Measurements from ENCODE around the gene TSSK2.

TSSK2 gene

GRCh38 chr22:19106886-19107729 lies 24.0 kb upstream of the TSSK2 start:
- no peak for DNase-seq

GRCh38 chr22:19107730-19108074 lies 23.4 kb upstream of the TSSK2 start:
- no peak for DNase-seq

- DNase-seq, result no peak
These were observed 22.3 kb upstream of the TSSK2 start for GRCh38 chr22:19108807-19109197.

GRCh38 chr22:19109198-19110063 lies 21.7 kb upstream of the TSSK2 start:
- DNase-seq, result peak in 4 of 5 donors; percentile 36 to 82 (median 50)

GRCh38 chr22:19110064-19110458 lies 21.0 kb upstream of the TSSK2 start:
- no peak for DNase-seq

- DNase-seq, result no peak
These were observed 20.5 kb upstream of the TSSK2 start for GRCh38 chr22:19110646-19111045.

- DNase-seq, result no peak
These were observed 20.0 kb upstream of the TSSK2 start for GRCh38 chr22:19111140-19111539.

GRCh38 chr22:19111584-19111983 lies 19.5 kb upstream of the TSSK2 start:
- no peak for DNase-seq

- DNase-seq, result no peak
These were observed 17.7 kb upstream of the TSSK2 start for GRCh38 chr22:19113429-19113828.

GRCh38 chr22:19114984-19115552 lies 16.0 kb upstream of the TSSK2 start:
- DNase-seq, result no peak

GRCh38 chr22:19115628-19116027 lies 15.5 kb upstream of the TSSK2 start:
- no peak for DNase-seq

GRCh38 chr22:19117111-19117512 lies 14.0 kb upstream of the TSSK2 start:
- DNase-seq, result no peak

GRCh38 chr22:19118329-19118880 lies 12.7 kb upstream of the TSSK2 start:
- DNase-seq, result peak in 1 of 5 donors; percentile 44

GRCh38 chr22:19119949-19120348 lies 11.2 kb upstream of the TSSK2 start:
- no peak for DNase-seq

GRCh38 chr22:19120829-19121630 lies 10.1 kb upstream of the TSSK2 start:
- DNase-seq, result no peak

- DNase-seq, result peak in 3 of 5 donors; percentile 21 to 50 (median 33)
These were observed 9.4 kb upstream of the TSSK2 start for GRCh38 chr22:19121631-19122142.

GRCh38 chr22:19122143-19122751 lies 8.9 kb upstream of the TSSK2 start, which contains the start of gene DGCR2:
TSS of gene DGCR2 (minus strand) at chr22:19122412. CDS start at chr22:19122206, 206 bp downstream.
- peak; percentile 94 to 96 (median 95) for DNase-seq

- no peak for DNase-seq
These were observed 8.2 kb upstream of the TSSK2 start for GRCh38 chr22:19122752-19123492.

- no peak for DNase-seq
These were observed 7.2 kb upstream of the TSSK2 start for GRCh38 chr22:19123936-19124335.

GRCh38 chr22:19124377-19124776 lies 6.7 kb upstream of the TSSK2 start:
- no peak for DNase-seq

- no peak for DNase-seq
These were observed 6.1 kb upstream of the TSSK2 start for GRCh38 chr22:19125011-19125410.

Data from T-helper 1 cell (primary cell).